Lung (tissue), 12 donors: ENCODE data around the gene TXNRD1. TPM values are rescaled to one million over a fixed set of nuclear protein-coding genes. Genes with fewer than 3 reads are reported as not detected.

ENCODE experiments used
- ATAC-seq: fragments of 200-7000 bp; cut with Tn5 transposase; one replicate; pipeline ENCODE4 v1.9.1; 2020; ENCODE audit warnings: moderate number of reproducible peaks; ENCODE audit not compliant: insufficient read depth, low FRiP score
- DNase-seq, 3 donors: peaks; one replicate each; pipeline ENCODE4 v3.0.0-alpha.2; 2013 to 2017
- H3K27ac ChIP-seq, 2 donors: one replicate each; pipeline ENCODE4 v1.5.1; 2013; ENCODE audit warnings: mild to moderate bottlenecking in 2 of 2, moderate library complexity in 2 of 2, control low read depth in 1 of 2, inconsistent platforms in 1 of 2, low read depth in 1 of 2, low read length in 1 of 2
- H3K27me3 ChIP-seq, 3 donors: one replicate each; pipeline ENCODE4 v1.5.1; 2013; ENCODE audit warnings: low read length in 2 of 3; ENCODE audit not compliant: control insufficient read depth in 3 of 3, insufficient read depth in 3 of 3
- H3K36me3 ChIP-seq, 4 donors: one replicate each; pipeline ENCODE4 v1.5.1; 2013; ENCODE audit warnings: low read length in 4 of 4, mild to moderate bottlenecking in 1 of 4, moderate library complexity in 1 of 4; ENCODE audit not compliant: control insufficient read depth in 4 of 4, insufficient read depth in 4 of 4
- H3K4me1 ChIP-seq, 5 donors: one replicate each; pipeline ENCODE4 v1.5.1; 2013; ENCODE audit warnings: low read length in 5 of 5, mild to moderate bottlenecking in 2 of 5, moderate library complexity in 1 of 5; ENCODE audit not compliant: control insufficient read depth in 5 of 5, insufficient read depth in 5 of 5
- H3K4me3 ChIP-seq: one replicate; pipeline ENCODE4 v1.5.1; 2013; ENCODE audit warnings: mild to moderate bottlenecking, control low read depth, moderate library complexity
- H3K9ac ChIP-seq, 2 donors: one replicate each; pipeline ENCODE4 v1.5.1; 2013; ENCODE audit warnings: low read length in 2 of 2, control low read depth in 1 of 2; ENCODE audit not compliant: insufficient read depth in 1 of 2
- H3K9me3 ChIP-seq, 4 donors: one replicate each; pipeline ENCODE4 v1.5.1; 2013; ENCODE audit warnings: low read length in 3 of 4, mild to moderate bottlenecking in 1 of 4, moderate library complexity in 1 of 4; ENCODE audit not compliant: control insufficient read depth in 4 of 4, insufficient read depth in 3 of 4
- CTCF ChIP-seq: IDR thresholded peaks from 2 replicates; pipeline ENCODE4 v1.5.1; 2012; ENCODE audit warnings: mild to moderate bottlenecking; ENCODE audit errors: control extremely low read depth, extremely low read depth
- WGBS, 2 donors: extraction: QIAGEN DNeasy Blood & Tissue Kit; methylation state at CpG; one replicate each; pipeline ENCODE4 v1.1.7; 2013; 5-methylcytosine and 5-hydroxymethylcytosine counted together
- polyA plus RNA-seq, 2 donors: library from polyadenylated mRNA; stranded (reverse); fragments of 200-250 nt; gene quantifications; one replicate each; pipeline ENCODE4 v1.2.1, GENCODE V29; 2013
- total RNA-seq, 2 donors: library from RNA; depleted of rRNA in 1 of 2; stranded (reverse); fragments of >200 nt in 1 of 2; gene quantifications; one replicate each; pipeline ENCODE4 v1.2.1, GENCODE V29; 2014 to 2021
- donor health status: control.
- donor health status: control.
- donor health status: Bipolar disorder and iron deficiency.
- donor health status: healthy.
- donor health status: DM: yes; HTN: yes; CAD: no.

The TXNRD1 gene
- total and polyA plus RNA-seq, 4 donors, result 74.2 to 166 (median 125) TPM

GRCh38 chr12:104340925-104341611 lies 125.5 kb downstream of the TXNRD1 start:
- Histone ChIP-seq H3K27me3 (no peaks in the 10 kb centered on the region), H3K36me3 (peaks cover 14 to 64% (median 38%) of the 10 kb centered on the region in 4 donors), H3K4me3 (no peak overlapping the region), H3K9me3 (no peaks in the 10 kb centered on the region), H3K27ac (no peak overlapping the region), H3K4me1 (peaks cover 0 to 9% (median 0%) of the 10 kb centered on the region in 5 donors), H3K9ac (no peak overlapping the region)
- DNase-seq (peak in 1 of 3 donors; percentile 12), ATAC-seq (no peak)
- TF ChIP-seq CTCF, result no peak
- 83 to 90% methylated on average over 6 of the region's 6 CpGs for WGBS, 2 donors

GRCh38 chr12:104342147-104342546 lies 126.6 kb downstream of the TXNRD1 start:
- DNase-seq (no peak), ATAC-seq (no peak)
- Histone ChIP-seq H3K4me3 (no peak overlapping the region), H3K27ac (no peak overlapping the region), H3K27me3 (no peaks in the 10 kb centered on the region), H3K36me3 (peaks cover 9 to 58% (median 34%) of the 10 kb centered on the region in 4 donors), H3K4me1 (peaks cover 0 to 9% (median 0%) of the 10 kb centered on the region in 5 donors), H3K9me3 (no peaks in the 10 kb centered on the region), H3K9ac (no peak overlapping the region)
- TF ChIP-seq CTCF, result no peak
- WGBS, 2 donors, result 97% methylated on average over 2 of the region's 2 CpGs

- peaks cover 0 to 9% (median 0%) of the 10 kb centered on the region in 5 donors for H3K4me1 ChIP-seq
- peaks cover 13 to 55% (median 35%) of the 10 kb centered on the region in 4 donors for H3K36me3 ChIP-seq
- ATAC-seq (no peak), DNase-seq (peak in 2 of 3 donors; percentile 26 to 34)
- no peak overlapping the region for H3K4me3 ChIP-seq
- WGBS, 2 donors, result 86 to 88% methylated on average over 12 of the region's 12 CpGs
- H3K9me3 ChIP-seq, result no peaks in the 10 kb centered on the region
- TF ChIP-seq CTCF, result no peak
- H3K27ac ChIP-seq, result no peak overlapping the region
- H3K27me3 ChIP-seq, result no peaks in the 10 kb centered on the region
- no peak overlapping the region for H3K9ac ChIP-seq
These were observed 127.2 kb downstream of the TXNRD1 start for GRCh38 chr12:104342635-104343249.
